Transverse colon (tissue), 4 donors: ENCODE measurements around the gene CSTF2T. TPM values are rescaled to one million over a fixed set of nuclear protein-coding genes. Genes with fewer than 3 reads are reported as not detected.

Source experiments
- DNase-seq: peaks from one replicate; pipeline ENCODE4 v3.0.0-alpha.2; 2019
- H3K27ac ChIP-seq, 4 donors: fragments of 200-600 bp; sonication (generic); 2 replicates each; pipeline ENCODE4 v1.5.1; 2016 to 2018; ENCODE audit warnings: inconsistent platforms in 4 of 4
- H3K27me3 ChIP-seq: fragments of 200-600 bp; sonication (generic); 2 replicates; pipeline ENCODE4 v1.5.1; 2017; ENCODE audit warnings: inconsistent platforms
- H3K36me3 ChIP-seq, 4 donors: fragments of 200-600 bp; sonication (generic); 2 replicates each; pipeline ENCODE4 v1.5.1; 2017 to 2019; ENCODE audit warnings: inconsistent platforms in 4 of 4
- H3K4me1 ChIP-seq, 4 donors: fragments of 200-600 bp; sonication (generic); 2 replicates each; pipeline ENCODE4 v1.5.1; 2017 to 2020; ENCODE audit warnings: inconsistent platforms in 4 of 4
- H3K4me3 ChIP-seq, 4 donors: fragments of 200-600 bp; sonication (generic); 1 replicate in 1 of 4; 2 replicates in 3 of 4; pipeline versions ENCODE4 v1.5.1 to v1.6.1; 2017 to 2019; ENCODE audit warnings: inconsistent platforms in 4 of 4
- H3K9me3 ChIP-seq, 2 donors: fragments of 200-600 bp; sonication (generic); 2 replicates each; pipeline ENCODE4 v1.5.1; 2017 to 2019; ENCODE audit warnings: inconsistent platforms in 2 of 2
- CTCF ChIP-seq, 5 experiments: fragments of 200-600 bp in 3 of 5; fragments of 450-650 bp in 2 of 5; sonication (generic) in 3 of 5; IDR thresholded peaks; 1 replicate in 2 of 5; 2 replicates in 3 of 5; pipeline ENCODE4 v1.5.1; 2016 to 2017; ENCODE audit warnings: antibody characterized with exemption in 5 of 5, inconsistent platforms in 3 of 5, mild to moderate bottlenecking in 2 of 5, moderate library complexity in 1 of 5
- EP300 ChIP-seq: sonication (generic); formaldehyde crosslinking; IDR thresholded peaks from one replicate; pipeline ENCODE4 v1.6.1; 2017; ENCODE audit warnings: antibody characterized with exemption, low read depth
- POLR2A ChIP-seq: fragments of 450-650 bp; IDR thresholded peaks from one replicate; pipeline ENCODE4 v1.6.1; 2016; ENCODE audit warnings: antibody characterized with exemption, mild to moderate bottlenecking, moderate library complexity
- POLR2AphosphoS5 ChIP-seq, 3 donors: sonication (generic); formaldehyde crosslinking; IDR thresholded peaks; one replicate each; pipeline ENCODE4 v1.6.1; 2016; ENCODE audit warnings: antibody characterized with exemption in 3 of 3
- WGBS, 2 donors: methylation state at CpG; one replicate each; pipeline ENCODE4 v1.1.5; 2018; ENCODE audit warnings: low coverage in 1 of 2; 5-methylcytosine and 5-hydroxymethylcytosine counted together
- in situ Hi-C, 4 donors: fragments of 200-750 bp; cut with MboI; loops; one replicate each; pipeline versions ENCODE4 v1.15.0 to v1.15.1; 2017; ENCODE audit warnings: low sequenced_read_pairs in 3 of 4, low pct_ligation_motif_present in 1 of 4, low pct_unique_long_range_greater_than_20kb in 1 of 4
- intact Hi-C: fragments of 100-400 bp; cut with DNase I; formaldehyde crosslinking; loops from one replicate; pipeline ENCODE4 v1.15.1; 2023; ENCODE audit warnings: low total_unique reads
- total RNA-seq, 4 donors: library from RNA; depleted of rRNA; stranded (reverse); fragments of >200 nt; gene quantifications; one replicate each; pipeline ENCODE4 v1.1.0, GENCODE V29; 2016

Gene CSTF2T
- total RNA-seq, 4 donors from 2014 or later, result 1.5 to 13.7 (median 11.0) TPM

DNA sequence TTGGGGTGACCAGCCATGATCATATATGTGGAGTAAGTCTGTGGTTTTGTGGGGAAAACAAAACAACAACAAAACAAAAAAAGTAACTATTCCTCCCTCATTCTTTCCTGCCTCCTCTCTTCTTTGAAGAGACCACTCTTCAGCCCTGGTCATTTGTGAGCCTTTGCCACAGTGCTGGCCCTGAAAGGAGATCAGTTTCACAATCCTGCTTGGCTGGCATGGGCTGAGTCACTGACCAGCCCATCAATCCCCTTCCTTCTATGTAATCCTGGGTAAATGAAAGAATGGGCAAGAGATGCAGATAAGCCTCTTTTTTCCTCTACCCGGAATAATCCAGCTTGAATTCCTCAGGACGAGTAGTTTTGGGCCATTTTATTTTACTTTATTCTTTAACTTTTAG, 13.6 kb downstream of the CSTF2T start:
- in situ Hi-C loops, result no loop called here

GRCh38 chr10:51683031-51683691, 16.2 kb downstream of the CSTF2T start:
- in situ Hi-C loops, result no loop called here
- Histone ChIP-seq H3K4me3 (no peak overlapping the region), H3K27ac (no peak overlapping the region), H3K36me3 (no peaks in the 10 kb centered on the region), H3K27me3 (no peaks in the 10 kb centered on the region), H3K9me3 (no peaks in the 10 kb centered on the region), H3K4me1 (no peaks in the 10 kb centered on the region)
- TF ChIP-seq POLR2A (no peak), CTCF (IDR thresholded peaks at IDR 0.05) (no peak)
- intact Hi-C loops, result no loop called here
- DNase-seq, result no peak
- 70 to 95% methylated on average over 3 to 4 of the region's 4 CpGs for WGBS, 2 donors

More for the DNA sequence above, 13.6 kb downstream of the CSTF2T start:
- no peaks in the 10 kb centered on the region for H3K27me3 ChIP-seq
- H3K4me1 ChIP-seq, result no peaks in the 10 kb centered on the region
- TF ChIP-seq CTCF (IDR thresholded peaks at IDR 0.05) (no peak), POLR2AphosphoS5 (IDR thresholded peaks at IDR 0.05) (no peak), POLR2A (no peak), EP300 (no peak)
- 83 to 100% methylated on average over 2 of the region's 2 CpGs for WGBS, 2 donors
- no peak overlapping the region for H3K27ac ChIP-seq
- no peaks in the 10 kb centered on the region for H3K36me3 ChIP-seq
- H3K4me3 ChIP-seq, result no peak overlapping the region
- no peaks in the 10 kb centered on the region for H3K9me3 ChIP-seq
- intact Hi-C loops, result no loop called here
- no peak for DNase-seq

- Histone ChIP-seq H3K4me1 (no peaks in the 10 kb centered on the region), H3K36me3 (no peaks in the 10 kb centered on the region), H3K27ac (no peak overlapping the region), H3K9me3 (no peaks in the 10 kb centered on the region), H3K4me3 (no peak overlapping the region), H3K27me3 (no peaks in the 10 kb centered on the region)
- intact Hi-C loops (no loop called here), in situ Hi-C loops (no loop called here)
- no peak for DNase-seq
- WGBS, 2 donors, result 72 to 83% methylated on average over 2 to 6 of the region's 6 CpGs
- no peak for TF ChIP-seq POLR2AphosphoS5 (IDR thresholded peaks at IDR 0.05)
- TF ChIP-seq EP300, result no peak
- no peak for TF ChIP-seq CTCF (IDR thresholded peaks at IDR 0.05)
These were observed 19.6 kb downstream of the CSTF2T start for GRCh38 chr10:51679841-51680240.

DNA sequence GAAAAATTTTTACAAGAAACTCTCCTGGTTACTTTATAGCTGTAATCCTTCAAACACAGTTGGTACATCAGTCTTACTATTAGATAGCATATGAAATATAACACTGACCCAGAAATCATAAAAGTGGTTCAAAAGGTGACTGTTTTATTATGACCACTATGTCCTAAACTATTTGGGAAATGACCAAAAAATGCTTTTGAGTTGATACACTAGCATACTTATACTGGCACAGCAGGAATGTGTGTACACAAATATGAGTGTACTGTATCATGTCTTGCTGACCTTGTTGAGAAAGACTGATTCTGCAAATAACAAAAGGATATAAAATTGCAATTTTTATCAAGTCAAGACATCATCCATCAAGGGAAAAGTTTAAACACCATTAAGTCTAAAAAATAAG, 24.3 kb downstream of the CSTF2T start:
- intact Hi-C loops (no loop called here), in situ Hi-C loops (no loop called here)
- no peak overlapping the region for H3K4me3 ChIP-seq
- H3K9me3 ChIP-seq, result peaks cover 0 to 9% of the 10 kb centered on the region in 2 donors
- no peaks in the 10 kb centered on the region for H3K27me3 ChIP-seq
- H3K36me3 ChIP-seq, result no peaks in the 10 kb centered on the region
- no peaks in the 10 kb centered on the region for H3K4me1 ChIP-seq
- DNase-seq, result no peak
- TF ChIP-seq POLR2A, result no peak
- H3K27ac ChIP-seq, result no peak overlapping the region

- Histone ChIP-seq H3K27me3 (no peaks in the 10 kb centered on the region), H3K4me3 (no peak overlapping the region), H3K4me1 (peaks cover 0 to 8% (median 2%) of the 10 kb centered on the region in 4 donors), H3K36me3 (no peaks in the 10 kb centered on the region), H3K9me3 (peaks cover 0 to 9% of the 10 kb centered on the region in 2 donors), H3K27ac (no peak overlapping the region)
- DNase-seq, result no peak
- intact Hi-C loops (no loop called here), in situ Hi-C loops (no loop called here)
- TF ChIP-seq CTCF (IDR thresholded peaks at IDR 0.05) (no peak), POLR2AphosphoS5 (IDR thresholded peaks at IDR 0.05) (no peak), EP300 (no peak), POLR2A (no peak)
These were observed 27.3 kb downstream of the CSTF2T start for GRCh38 chr10:51672039-51672535.
